T-helper 17 cell (primary cell): ENCODE data around the gene RFPL3. TPM values are rescaled to one million over a fixed set of nuclear protein-coding genes. Genes with fewer than 3 reads are reported as not detected.

Experiments used
- total RNA-seq, 4 donors: library from RNA in 2 of 4; stranded (reverse) in 2 of 4; gene quantifications; one replicate each; pipeline ENCODE4 v1.2.3 and lab custom pipeline; 2022 to 2026

Gene RFPL3
- total RNA-seq, 2 donors from 2014 or later = not detected

Other genes starting within 250 kb of the RFPL3 start
- not detected for gene C22orf42, start 198.6 kb upstream of the RFPL3 start, total RNA-seq
- gene RFPL2, start 152.8 kb upstream of the RFPL3 start, total RNA-seq = 1 to 10 TPM in 1 of 2 donors, under 1 TPM in 1; 0.94 to 1.6 TPM
- gene SLC5A4, start 102.5 kb upstream of the RFPL3 start, total RNA-seq = not detected
- gene RTCB, start 54.4 kb downstream of the RFPL3 start, total RNA-seq = 10 to 100 TPM; 37.2 to 39.8 TPM
- gene BPIFC, start 106.6 kb downstream of the RFPL3 start, total RNA-seq = not detected
- 100 to 1,000 TPM; 122 to 133 TPM for gene FBXO7, start 116.9 kb downstream of the RFPL3 start, total RNA-seq